Activated B cell treated with CpG ODN at 0.5 μM for 24 hours (primary cell): ENCODE data around the gene SHC4. TPM values are rescaled to one million over a fixed set of nuclear protein-coding genes. Genes with fewer than 3 reads are reported as not detected.
A peak's percentile ranks its signal among the peaks of the same experiment; 100 is the strongest.
"Not testable (repeated sequence)": the region's sequence is repeated elsewhere in the genome, so short reads cannot be mapped to it uniquely, and the experiment has no call there.

ENCODE experiments used
- ATAC-seq: fragments of 200-7000 bp; cut with Tn5 transposase; one replicate; pipeline ENCODE4 v1.10.0; 2021; ENCODE audit warnings: low read depth, mild to moderate bottlenecking, moderate library complexity
- CTCF ChIA-PET: fragments of 350-600 bp; sonication (Branson Sonifier 250); formaldehyde crosslinking; loops from one replicate; lab custom pipeline; 2021; ENCODE audit warnings: antibody characterized with exemption; lab: Charles Lee
- POLR2A ChIA-PET: fragments of 350-600 bp; sonication (Branson Sonifier 250); formaldehyde crosslinking; loops from one replicate; lab custom pipeline; 2021; ENCODE audit warnings: antibody characterized with exemption; lab: Charles Lee
- DNase-seq: peaks from one replicate; pipeline ENCODE4 v3.0.0; 2022
- H3K27ac Mint-ChIP-seq: one replicate; pipeline ENCODE4 v1.8.0; 2020; ENCODE audit warnings: mixed read lengths
- H3K27me3 Mint-ChIP-seq: one replicate; pipeline ENCODE4 v1.8.0; 2021; ENCODE audit warnings: mixed read lengths
- H3K36me3 Mint-ChIP-seq: one replicate; pipeline ENCODE4 v1.8.0; 2021; ENCODE audit warnings: low read depth, mixed read lengths
- H3K4me1 Mint-ChIP-seq: one replicate; pipeline ENCODE4 v1.8.0; 2021; ENCODE audit warnings: mixed read lengths
- H3K4me3 Mint-ChIP-seq: one replicate; pipeline ENCODE4 v1.8.0; 2020; ENCODE audit warnings: mild to moderate bottlenecking, mixed read lengths
- H3K9me3 Mint-ChIP-seq: one replicate; pipeline ENCODE4 v1.8.0; 2020; ENCODE audit warnings: mixed read lengths
- CTCF ChIP-seq: fragments of 200-600 bp; IDR thresholded peaks from one replicate; pipeline ENCODE4 v1.8.0; 2022; ENCODE audit warnings: antibody characterized with exemption, mild to moderate bottlenecking
- intact Hi-C: fragments of 100-400 bp; cut with micrococcal nuclease; formaldehyde crosslinking; loops from one replicate; pipeline ENCODE4 v1.15.1; 2024
- total RNA-seq: library from RNA; stranded (reverse); gene quantifications from 2 replicates; pipeline ENCODE4 v1.2.3, GENCODE V29; 2022

SHC4 gene
- total RNA-seq, 1 donor from 2014 or later: not detected

GRCh38 chr15:48794697-48795134 lies 169.0 kb downstream of the SHC4 start:
- Mint-ChIP-seq H3K27me3 (no peaks in the 10 kb centered on the region), H3K27ac (peak overlapping the region; percentile 93), H3K36me3 (peaks cover 31% of the 10 kb centered on the region), H3K9me3 (no peaks in the 10 kb centered on the region), H3K4me3 (peak overlapping the region; percentile 71), H3K4me1 (peaks cover 13% of the 10 kb centered on the region)
- no peak for TF ChIP-seq CTCF
- DNase-seq: peak; percentile 16
- ChIA-PET POLR2A (interaction anchor here (0.8 kb wide), 1 partner anchor 17 kb away, joined by 3 read pairs; the partner anchor contains the start of gene CEP152), CTCF (no interaction called here)
- ATAC-seq: peak; percentile 91
- intact Hi-C loops: loop anchor here (1.0 kb wide), 1 partner anchor 17 kb away; the partner anchor contains the start of gene CEP152

- H3K9me3 Mint-ChIP-seq: no peaks in the 10 kb centered on the region
- intact Hi-C loops: no loop called here
- peaks cover 11% of the 10 kb centered on the region for H3K4me1 Mint-ChIP-seq
- H3K27me3 Mint-ChIP-seq: no peaks in the 10 kb centered on the region
- no peak for ATAC-seq
- POLR2A ChIA-PET: interaction anchor here (1.3 kb wide), 1 partner anchor 18 kb away, joined by 5 read pairs; the partner anchor contains the start of gene CEP152
- CTCF ChIA-PET: interaction anchor here (0.6 kb wide), 1 partner anchor 182 kb away, joined by 4 read pairs; no protein-coding TSS in a partner anchor
- H3K36me3 Mint-ChIP-seq: peaks cover 46% of the 10 kb centered on the region
- TF ChIP-seq CTCF: no peak
- no peak overlapping the region for H3K27ac Mint-ChIP-seq
- no peak overlapping the region for H3K4me3 Mint-ChIP-seq
- no peak for DNase-seq
Measured at GRCh38 chr15:48792408-48792807, 171.3 kb downstream of the SHC4 start.

GRCh38 chr15:48790466-48791115 lies 173.1 kb downstream of the SHC4 start:
- peaks cover 40% of the 10 kb centered on the region for H3K36me3 Mint-ChIP-seq
- H3K9me3 Mint-ChIP-seq, POLR2A ChIA-PET, H3K4me1 Mint-ChIP-seq, H3K27me3 Mint-ChIP-seq, H3K27ac Mint-ChIP-seq, DNase-seq, intact Hi-C loops, CTCF ChIA-PET, ATAC-seq, H3K4me3 Mint-ChIP-seq: not testable (repeated sequence)

- Mint-ChIP-seq H3K9me3 (no peaks in the 10 kb centered on the region), H3K36me3 (peaks cover 58% of the 10 kb centered on the region), H3K4me1 (no peaks in the 10 kb centered on the region), H3K27me3 (no peaks in the 10 kb centered on the region), H3K27ac (no peak overlapping the region), H3K4me3 (no peak overlapping the region)
- ChIA-PET CTCF (no interaction called here), POLR2A (no interaction called here)
- DNase-seq (no peak), ATAC-seq (no peak)
- intact Hi-C loops: no loop called here
- TF ChIP-seq CTCF: no peak
Measured at GRCh38 chr15:48785712-48786111, 178.0 kb downstream of the SHC4 start.

GRCh38 chr15:48785195-48785594 lies 178.5 kb downstream of the SHC4 start:
- H3K4me1 Mint-ChIP-seq: no peaks in the 10 kb centered on the region
- H3K4me3 Mint-ChIP-seq: no peak overlapping the region
- ATAC-seq (no peak), DNase-seq (no peak)
- POLR2A ChIA-PET: no interaction called here
- no peaks in the 10 kb centered on the region for H3K9me3 Mint-ChIP-seq
- TF ChIP-seq CTCF: no peak
- H3K27me3 Mint-ChIP-seq: no peaks in the 10 kb centered on the region
- peaks cover 60% of the 10 kb centered on the region for H3K36me3 Mint-ChIP-seq
- no peak overlapping the region for H3K27ac Mint-ChIP-seq
- intact Hi-C loops: no loop called here
- CTCF ChIA-PET: no interaction called here
